GM21423 (cell line): ENCODE measurements around the gene OR10G3.
A peak's percentile ranks its signal among the peaks of the same experiment; 100 is the strongest.

Experiments
- ATAC-seq: cut with Tn5 transposase; IDR thresholded peaks from one replicate; pipeline ENCODE4 v1.9.1; 2021; ENCODE audit warnings: mild to moderate bottlenecking, moderate library complexity; ENCODE audit not compliant: unreplicated experiment

The OR10G3 gene

GRCh38 chr14:21535545-21536417, 44.1 kb downstream of the OR10G3 start:
- no peak for ATAC-seq

GRCh38 chr14:21534576-21534975, 45.3 kb downstream of the OR10G3 start:
- no peak for ATAC-seq

GRCh38 chr14:21533294-21533693, 46.6 kb downstream of the OR10G3 start:
- ATAC-seq, result no peak

DNA sequence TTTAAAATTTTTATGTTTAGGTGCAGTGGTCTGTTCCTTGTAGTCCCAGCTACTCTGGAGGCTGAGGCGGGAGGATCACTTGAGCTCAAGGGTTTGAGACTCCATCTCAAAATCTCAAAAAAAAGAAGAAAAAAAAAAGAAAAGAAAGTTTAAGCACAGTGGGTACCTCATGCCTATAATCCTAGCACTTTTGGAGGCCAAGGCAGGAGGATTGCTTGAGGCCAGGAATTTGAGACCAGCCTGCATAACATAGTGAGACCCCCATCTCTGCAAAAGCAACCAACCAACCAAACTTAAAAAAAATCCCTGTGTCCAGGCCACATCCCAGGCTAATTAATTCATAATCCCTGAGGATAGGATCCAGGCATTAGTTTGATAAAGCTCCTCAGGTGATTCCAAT, 50.4 kb downstream of the OR10G3 start:
- ATAC-seq, result no peak

DNA sequence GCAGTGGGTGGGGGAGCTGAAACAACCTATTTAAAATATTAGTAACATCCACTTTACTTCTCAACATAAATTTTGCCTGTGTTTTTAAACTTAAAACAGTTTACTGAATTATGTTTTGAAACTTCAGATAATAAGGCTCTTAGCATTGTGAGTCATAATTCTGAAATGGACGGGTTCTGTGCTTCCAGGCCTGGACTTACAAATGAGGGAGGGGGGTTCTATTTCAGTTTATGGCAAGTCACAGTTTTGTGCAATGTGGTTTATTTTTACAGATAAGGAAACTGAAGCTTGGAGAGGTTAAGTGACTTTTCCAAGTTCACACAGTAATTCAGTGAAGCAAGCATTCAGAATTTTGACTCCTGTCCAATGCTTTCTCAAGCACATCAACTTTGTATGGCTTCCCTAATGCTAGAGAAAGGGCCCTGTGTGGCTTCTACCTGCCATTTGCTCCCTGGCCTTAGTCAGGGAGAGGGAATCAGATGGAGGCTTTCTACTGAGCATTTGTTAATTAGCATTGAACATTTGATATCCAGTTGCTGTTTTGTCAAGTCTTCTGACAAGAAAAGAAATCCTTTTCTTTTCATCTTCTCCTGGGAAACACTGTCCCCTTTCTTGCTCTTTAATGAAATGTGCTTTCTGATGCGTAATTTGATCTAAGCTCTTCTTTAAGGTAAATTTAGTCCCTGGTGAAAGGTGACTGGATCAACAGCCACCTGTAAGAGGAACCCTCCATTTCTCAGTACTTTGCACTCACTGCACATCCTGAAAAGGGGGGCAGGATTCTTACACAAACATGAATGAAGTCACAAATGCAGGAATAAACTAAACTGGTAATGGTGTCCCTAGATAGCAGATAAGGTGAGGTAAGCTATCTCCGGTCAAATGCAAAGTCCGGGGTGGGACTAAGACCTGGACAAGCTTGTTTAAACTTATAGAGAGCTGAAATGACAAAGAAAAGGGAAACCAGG, 51.2 kb downstream of the OR10G3 start:
- no peak for ATAC-seq

GRCh38 chr14:21527318-21527679, 52.6 kb downstream of the OR10G3 start:
- no peak for ATAC-seq

DNA sequence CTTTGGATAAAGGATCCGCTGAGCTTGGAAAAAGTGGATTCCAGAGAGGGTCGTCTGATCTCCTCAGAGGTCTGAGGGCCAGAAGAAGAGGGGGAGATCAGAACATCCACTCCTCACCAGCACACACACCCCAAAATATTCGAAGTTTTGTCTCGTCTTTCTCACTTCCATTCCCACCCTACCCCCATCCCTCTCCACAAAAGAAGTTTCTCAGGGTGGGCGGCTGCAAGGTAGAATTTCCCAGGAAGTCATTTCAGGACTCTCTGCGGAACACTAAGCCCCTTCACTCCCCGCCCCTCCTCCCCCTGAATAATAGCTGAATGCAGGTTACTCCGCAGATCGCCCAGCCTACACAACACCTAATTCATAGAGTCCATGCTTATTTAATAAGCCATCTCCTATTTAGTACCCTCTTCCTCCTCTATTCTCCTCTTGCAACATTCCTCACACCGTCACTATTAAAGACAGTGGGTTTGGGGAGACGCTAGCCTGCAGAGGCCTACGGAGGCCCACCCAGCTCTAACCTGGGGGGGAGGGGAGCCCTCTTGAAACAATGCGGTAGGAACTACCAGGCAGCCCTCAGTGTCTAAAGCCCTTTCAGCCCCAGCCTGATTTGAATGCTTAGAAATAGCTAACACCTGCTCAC, 53.1 kb downstream of the OR10G3 start:
- ATAC-seq, result peak; percentile 50

DNA sequence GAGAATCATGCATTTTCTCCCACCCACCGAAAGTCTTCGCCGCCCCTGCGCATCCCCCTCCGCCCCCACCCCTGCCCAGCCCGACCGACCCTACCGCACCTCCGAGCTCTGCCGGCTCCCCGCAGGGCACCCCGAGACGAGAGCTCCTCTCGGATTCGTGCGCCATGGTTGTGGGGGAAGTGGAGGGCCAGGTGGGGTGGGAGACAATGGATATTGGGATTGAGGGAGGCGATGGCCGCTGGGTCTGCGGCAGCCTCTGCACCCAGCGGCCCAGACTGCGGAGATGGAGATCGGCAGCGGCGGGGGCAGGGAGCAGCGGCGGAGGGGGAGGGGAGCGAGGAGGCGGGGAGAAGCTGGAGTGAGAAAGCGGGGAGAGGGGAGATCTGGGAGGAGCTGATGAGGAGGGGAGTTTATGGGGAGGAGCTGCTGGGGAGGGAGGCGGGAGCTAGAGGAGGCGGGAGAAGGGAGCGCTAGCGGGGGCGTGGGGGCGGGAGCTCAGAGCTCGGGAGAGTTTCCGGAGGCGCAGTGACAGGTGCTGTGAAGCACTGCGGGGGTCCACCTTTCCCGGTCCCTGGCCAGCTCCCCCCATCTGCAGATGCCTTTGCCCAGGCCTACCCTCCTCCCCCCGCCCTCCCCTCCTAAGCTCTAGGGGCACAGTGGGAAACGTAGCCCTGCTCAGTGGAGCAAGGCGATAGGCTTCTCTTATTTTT, 53.8 kb downstream of the OR10G3 start, which contains the start of gene SALL2:
TSS of gene SALL2 (minus strand) at position 385 of the 710 bp plus-strand sequence. CDS start at position 166, 219 bp downstream.
- ATAC-seq, result no peak

DNA sequence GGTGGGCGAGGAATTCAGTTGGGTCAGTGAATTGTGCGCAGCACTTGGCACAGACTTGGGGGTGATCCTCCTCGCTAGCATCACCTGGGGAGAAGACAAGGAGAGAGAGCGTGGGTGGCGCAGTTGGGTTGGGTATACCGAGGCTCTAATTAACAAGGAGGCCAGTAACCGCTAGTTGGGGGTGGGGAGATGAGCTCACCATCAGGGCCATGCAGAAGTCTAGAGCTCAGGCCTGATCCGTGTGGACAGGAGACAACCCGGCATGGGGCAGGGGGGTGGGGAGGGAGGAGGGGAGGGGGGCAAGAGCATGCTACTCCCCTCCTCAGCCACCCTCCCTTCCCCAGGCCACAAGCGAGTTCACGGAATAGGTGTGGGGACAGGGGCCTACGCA, 54.3 kb downstream of the OR10G3 start:
- no peak for ATAC-seq

DNA sequence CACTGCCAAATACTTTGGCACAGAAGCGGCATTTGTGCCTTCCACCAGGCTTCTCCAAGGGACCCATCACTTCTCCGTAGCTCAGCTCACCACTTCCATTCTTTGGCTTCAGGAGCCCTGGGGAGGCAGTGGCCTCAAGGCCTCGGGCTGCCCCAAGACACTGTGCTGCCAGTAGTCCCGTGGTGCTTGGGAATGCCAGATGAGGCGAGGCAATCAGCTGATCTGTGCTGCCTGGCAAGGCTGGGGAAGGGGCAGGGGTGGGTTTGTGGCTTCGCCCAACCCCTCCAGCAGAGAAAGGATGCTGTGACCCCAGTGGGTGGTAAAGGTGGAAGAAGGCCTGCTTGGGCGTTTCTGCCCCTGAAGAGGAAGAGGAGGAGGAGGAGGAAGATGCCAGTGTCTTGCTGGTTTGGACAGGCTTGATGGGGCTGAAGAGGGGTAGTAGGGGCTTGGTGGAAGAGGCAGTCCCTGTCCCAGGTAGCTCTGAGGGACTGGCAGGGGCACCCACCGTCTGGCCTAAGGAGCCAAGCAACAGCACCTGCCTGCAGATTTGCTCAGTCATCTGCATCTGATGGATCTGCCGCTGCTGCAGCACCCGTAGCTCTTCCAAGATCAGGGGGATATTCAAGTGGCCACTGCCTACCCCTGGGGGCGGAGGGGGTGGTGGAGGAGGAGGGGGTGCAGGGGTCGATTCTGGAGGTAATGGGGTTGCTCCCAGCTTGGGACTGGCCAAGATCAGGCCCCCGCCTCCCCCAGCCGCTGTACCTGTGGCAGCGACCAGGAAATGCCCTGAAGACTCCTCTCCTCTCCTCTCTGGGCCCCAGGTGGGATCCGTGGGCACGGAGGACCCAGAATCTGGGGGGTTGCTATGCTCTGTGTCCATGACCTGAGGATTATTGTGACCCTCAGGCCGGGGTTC, 55.0 kb downstream of the OR10G3 start:
- ATAC-seq, result no peak

GRCh38 chr14:21523203-21523602, 56.7 kb downstream of the OR10G3 start:
- ATAC-seq, result no peak

- ATAC-seq, result no peak
Observed at GRCh38 chr14:21521501-21521900, 58.4 kb downstream of the OR10G3 start.

GRCh38 chr14:21520767-21521166, 59.1 kb downstream of the OR10G3 start:
- ATAC-seq, result no peak

GRCh38 chr14:21518725-21519124, 61.2 kb downstream of the OR10G3 start:
- no peak for ATAC-seq
